HG03342 (cell line): ENCODE data around the gene SMU1.
A peak's percentile ranks its signal among the peaks of the same experiment; 100 is the strongest.

Experiments
- ATAC-seq: cut with Tn5 transposase; IDR thresholded peaks from one replicate; pipeline ENCODE4 v1.9.1; 2021; ENCODE audit warnings: mild to moderate bottlenecking, moderate library complexity; ENCODE audit not compliant: unreplicated experiment

SMU1 gene

DNA sequence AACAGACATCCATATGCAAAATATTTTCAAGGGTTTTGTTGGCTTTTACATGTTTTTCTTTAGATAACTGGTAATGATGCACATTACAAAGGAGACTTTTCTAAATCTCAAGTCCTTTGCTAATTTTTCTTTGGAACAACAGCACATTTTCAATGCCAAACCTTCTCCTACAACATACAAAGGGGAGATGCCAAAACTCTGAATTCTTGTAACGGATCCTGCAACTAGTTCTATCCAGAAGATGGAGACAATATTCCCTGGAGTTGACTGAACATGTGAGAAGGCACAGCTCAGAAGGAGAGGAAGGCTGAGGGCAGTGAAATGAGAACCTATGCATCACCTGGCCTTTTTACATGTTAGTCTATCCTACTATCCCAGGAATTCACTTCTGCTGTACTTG, 30.4 kb downstream of the SMU1 start:
- ATAC-seq, result no peak

DNA sequence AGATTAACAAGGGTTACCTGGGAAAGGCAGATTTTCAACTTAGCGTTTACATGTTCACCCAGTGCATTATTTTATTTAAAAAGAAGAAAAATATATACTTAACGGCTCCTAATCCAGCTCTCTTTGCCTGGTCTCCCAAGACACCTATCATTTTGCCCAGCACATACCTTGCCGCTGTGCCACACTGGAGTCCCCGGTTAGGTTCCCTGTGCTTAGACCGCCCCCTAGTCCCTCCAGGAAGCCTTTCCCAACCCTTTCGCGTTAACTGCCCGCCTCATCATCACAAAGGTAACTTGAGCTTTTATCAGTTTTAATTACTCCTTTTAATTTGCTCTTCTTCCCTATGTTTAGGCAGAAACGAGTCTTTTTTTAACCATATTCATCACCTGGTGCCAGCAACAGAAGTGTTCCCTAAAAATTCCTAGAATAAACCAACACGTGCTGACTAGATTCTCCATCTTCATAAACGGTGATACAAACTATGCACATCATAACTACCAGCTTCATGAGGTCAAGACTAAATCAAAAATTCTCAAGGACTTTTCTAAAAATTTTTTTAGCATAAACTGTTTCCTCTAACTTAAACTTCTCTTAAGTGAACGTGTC, 31.7 kb downstream of the SMU1 start:
- no peak for ATAC-seq

DNA sequence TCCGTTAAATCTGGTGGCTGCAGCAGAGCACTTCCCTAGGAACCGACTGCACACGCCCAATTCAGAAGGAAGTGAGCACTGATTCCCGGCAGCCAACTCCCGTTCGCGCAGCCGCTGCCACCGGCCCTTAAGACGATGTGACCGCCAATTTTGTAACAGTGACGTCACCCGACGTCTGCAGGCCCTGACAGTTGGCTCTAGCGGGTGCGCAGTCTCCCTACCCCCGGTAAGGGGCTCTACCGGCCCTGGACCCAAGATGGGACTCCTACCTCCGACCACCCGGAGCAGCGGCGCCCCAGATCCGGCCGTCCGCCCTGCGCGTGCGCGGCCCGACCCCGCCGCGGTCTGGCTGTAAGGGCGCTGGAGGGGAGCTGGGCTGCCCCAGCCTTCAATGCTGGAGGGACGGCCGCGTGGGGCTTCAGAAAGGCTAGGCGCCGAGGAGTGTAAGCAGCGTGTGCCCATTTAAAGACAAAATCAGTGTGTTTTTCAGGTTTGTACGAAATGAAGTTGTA, 32.3 kb downstream of the SMU1 start:
- peak; percentile 84 for ATAC-seq

DNA sequence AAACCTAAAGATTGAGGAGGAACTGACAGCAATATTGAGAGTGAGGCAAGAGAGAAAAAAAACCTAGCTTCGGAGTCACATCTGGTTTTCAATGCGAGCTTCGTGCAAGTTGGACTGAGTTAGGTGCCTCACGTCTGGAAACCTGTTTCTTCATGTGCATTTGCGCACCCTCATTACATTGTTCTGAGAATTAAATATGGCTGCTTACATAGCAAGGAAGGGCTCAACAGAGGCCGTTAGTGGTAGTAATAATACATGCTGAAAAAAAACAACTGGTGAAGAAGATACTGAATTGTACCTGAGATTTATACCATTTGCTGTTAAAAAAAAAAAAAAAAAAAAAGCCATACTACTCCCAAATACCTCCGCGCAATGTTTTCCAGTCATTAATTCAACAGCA, 32.8 kb downstream of the SMU1 start:
- ATAC-seq, result no peak

DNA sequence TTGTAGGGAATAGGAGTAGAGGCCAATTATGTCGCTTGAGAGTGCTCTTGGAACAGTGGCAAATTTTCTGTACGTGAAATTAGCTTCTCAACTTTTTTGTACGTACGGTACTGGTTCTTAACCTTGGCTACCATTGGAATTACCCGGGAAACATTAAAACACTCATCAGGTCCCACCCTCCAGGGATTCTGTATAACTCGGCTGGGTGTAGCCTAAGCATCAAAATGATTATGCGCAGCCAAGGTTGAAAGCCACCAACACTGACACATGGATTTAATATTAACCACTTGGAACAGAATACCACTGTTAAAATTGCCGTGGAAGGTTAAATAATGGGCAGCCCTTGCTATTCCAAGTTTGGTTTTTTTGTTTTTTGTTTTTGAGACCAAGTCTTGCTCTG, 34.0 kb downstream of the SMU1 start:
- no peak for ATAC-seq

DNA sequence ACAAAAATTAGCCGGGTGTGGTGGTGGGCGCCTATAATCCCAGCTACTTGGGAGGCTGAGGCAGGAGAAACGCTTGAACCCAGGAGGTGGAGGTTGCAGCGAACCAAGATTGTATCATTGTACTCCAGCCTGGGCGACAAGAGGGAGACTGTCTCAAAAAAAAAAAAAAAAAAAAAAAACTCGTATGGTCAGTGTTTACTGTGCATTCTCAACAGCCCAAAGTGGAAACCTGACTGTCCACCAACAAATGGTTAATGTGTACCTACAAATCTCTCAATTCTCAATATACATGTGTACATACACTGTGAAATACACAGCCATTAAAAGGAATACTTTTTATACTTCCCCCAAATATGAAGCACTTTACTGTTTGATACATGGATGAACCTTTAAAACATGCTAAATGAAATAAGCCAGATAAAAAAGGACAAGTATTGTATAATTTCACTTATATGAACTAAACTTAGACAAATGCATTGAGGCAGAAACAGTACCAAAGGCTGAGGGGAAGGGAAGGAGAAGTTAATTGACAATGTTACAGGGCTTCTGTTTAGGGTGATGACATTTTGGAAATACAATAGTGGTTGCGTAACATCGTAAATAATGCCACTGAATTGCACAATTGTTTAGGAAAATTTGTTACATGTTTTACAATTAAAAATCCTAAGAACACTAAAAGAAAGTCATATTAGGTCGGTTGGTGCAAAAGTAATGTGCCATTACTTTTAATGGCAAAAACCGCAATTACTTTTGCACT, 34.9 kb downstream of the SMU1 start:
- no peak for ATAC-seq

DNA sequence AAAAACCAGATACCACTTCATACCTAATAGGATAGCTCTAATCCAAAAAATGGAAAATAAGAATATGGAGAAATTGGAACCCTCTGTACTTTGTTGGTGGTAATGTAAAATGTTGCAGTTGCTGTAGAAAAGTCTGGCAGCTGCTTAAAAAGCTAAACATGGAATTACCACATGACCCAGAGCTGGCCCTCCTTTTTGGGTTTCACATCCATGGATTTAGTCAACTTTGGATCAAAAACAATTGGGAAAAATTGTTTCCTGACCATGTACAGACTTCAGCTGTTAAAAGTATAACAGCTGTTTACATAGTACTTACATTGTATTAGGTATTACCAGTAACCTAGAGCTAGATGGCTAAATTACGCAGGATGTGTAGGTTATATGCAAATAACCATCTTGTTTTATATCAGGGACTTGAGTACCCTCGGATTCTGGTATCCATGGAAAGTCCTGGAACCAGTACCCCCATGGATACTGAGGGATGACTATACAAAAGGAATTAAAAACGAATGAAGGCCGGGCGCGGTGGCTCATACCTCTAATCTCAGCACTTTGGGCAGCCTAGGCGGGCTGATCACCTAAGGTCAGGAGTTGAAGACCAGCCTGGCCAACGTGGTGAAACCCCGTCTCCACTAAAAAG, 35.6 kb downstream of the SMU1 start:
- ATAC-seq, result no peak

DNA sequence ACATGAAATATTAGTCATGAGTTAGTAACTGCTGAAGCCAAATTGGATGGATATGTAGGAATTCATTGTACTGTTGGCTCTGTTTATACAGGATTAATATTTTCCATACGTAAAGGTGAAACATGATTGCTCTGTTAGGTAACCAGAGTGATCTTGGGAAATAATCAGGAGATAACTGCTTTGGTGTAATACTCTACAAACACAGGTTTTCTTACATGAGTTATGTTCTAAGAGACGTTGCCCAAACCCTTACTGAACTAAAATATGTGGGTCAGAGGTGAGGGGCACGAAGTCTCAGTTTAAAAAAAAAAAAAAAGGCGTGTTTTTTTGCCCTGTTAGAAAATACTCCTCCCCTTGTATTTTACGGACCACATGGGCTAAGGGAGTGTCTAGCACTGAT, 43.6 kb downstream of the SMU1 start:
- no peak for ATAC-seq

DNA sequence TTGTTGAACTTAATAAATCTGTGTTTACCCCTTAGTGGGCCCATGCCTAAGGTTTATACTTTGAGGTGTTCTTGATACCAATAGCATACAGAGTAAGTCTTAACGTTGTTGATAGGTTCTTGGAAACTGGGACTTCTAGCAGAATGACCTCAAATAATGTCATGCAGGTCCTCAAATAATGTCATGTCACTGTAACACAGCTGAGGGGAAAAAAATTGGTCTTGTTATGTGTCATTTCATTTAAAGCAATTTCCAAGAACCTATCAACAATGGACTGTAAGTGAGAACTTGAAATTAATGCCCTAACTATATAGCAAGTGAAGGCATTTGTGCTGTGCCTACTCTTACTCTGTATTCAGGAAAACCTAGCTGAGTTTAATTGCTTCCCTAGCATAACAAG, 44.2 kb downstream of the SMU1 start:
- ATAC-seq, result no peak

DNA sequence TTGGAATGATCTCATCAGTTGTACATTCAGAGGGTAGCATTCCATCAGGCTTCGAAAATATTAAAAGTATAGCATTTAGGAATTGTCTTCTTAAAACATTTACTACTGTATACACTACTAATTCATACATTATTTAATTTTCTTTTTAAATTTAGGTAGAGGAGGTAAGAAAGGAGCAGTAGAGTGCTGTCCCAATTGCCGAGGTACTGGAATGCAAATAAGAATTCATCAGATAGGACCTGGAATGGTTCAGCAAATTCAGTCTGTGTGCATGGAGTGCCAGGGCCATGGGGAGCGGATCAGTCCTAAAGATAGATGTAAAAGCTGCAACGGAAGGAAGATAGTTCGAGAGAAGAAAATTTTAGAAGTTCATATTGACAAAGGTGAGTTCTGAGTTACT, 46.2 kb downstream of the SMU1 start:
- no peak for ATAC-seq

DNA sequence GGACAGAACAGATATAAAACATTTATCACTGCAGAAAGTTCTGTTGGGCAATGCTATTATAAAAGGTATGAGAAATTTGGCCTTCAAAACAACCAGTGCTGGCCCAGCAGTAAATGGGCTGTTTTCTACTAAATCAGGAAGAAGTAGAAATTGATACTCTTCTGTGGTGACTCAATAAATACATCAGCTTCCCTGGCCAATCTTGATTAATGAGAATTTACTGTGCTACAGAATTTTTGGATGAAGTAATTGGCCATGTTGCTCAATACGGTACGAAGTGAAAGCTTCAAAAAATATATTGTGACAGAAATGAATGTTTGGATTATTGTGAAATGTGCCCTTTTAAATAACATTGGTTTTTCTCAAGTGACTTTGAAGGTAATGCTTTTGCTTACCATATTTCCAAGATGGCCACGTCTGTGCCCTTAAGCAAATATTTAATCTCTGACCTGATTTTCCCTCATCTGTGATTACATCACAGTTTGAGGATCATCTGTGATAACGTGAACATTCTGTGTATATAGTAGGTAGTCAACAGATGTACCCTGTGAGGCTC, 47.2 kb downstream of the SMU1 start:
- no peak for ATAC-seq

DNA sequence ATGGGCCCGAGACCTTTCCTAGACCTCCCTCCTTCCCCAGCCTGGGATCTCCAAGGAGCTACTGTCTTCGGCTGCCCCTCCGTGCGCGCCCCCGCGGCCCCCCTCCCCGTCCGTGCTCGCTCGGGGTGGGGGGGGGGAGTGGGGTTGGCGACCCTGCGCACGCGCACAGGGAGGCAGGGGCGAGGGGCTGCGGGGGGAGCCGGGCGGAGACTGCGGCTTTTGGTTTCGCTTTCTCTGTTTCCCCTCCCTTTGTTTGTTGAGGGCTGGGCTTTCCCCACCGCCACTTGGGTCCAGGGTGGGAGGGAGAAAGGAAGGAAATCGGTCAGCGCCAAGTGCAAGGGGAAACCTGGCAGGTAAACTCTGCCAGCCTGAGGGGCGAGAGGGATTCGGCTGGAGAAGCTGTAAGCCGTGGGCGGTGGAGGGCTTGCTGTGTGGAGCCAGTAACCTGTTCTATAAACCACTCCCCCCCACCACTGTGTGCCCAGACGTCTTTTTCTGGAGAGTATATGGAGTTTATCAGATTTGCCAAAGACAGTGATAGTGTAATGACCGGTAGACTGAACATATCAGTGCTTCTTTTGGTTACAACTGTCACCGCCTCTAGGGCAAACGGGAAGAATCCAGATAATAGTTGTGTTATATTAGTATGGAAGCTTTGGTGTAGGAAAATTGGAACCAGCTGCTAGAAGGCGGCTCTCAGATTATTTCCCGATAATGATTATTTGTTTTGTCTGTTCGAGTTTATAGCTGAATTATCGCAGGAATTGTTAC, 50.7 kb downstream of the SMU1 start:
- peak; percentile 29 for ATAC-seq

DNA sequence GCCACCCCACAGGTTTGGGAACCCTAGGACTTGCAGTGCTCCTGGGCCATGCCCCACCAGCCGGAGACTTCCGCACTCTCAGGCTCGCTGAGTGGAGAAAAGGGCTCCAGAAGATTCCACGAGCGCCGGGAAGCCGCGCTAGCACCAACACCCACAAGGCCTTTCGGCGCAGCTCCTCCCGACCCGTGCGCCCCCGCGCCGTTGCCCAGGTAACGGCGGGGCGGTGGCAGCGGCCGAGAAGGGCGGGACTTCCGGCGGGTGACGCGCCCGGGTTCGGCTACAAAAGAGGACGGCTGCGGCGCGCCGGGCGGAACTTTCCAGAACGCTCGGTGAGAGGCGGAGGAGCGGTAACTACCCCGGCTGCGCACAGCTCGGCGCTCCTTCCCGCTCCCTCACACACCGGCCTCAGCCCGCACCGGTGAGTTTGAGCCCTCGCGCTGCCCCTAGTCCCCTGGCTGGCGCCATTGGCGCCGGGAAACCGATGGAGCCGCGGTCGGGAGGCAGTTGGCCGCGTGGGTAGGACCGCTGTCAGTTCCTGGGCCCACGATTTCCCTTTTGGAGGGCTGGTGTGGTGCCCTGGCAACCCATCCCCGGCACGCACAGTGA, 51.4 kb downstream of the SMU1 start, which contains the start of gene DNAJA1:
Gene DNAJA1 (plus strand): TSS at position 308 of the 606 bp plus-strand sequence. CDS start 1,212 bp downstream, outside the sequence.
- peak; percentile 90 for ATAC-seq

DNA sequence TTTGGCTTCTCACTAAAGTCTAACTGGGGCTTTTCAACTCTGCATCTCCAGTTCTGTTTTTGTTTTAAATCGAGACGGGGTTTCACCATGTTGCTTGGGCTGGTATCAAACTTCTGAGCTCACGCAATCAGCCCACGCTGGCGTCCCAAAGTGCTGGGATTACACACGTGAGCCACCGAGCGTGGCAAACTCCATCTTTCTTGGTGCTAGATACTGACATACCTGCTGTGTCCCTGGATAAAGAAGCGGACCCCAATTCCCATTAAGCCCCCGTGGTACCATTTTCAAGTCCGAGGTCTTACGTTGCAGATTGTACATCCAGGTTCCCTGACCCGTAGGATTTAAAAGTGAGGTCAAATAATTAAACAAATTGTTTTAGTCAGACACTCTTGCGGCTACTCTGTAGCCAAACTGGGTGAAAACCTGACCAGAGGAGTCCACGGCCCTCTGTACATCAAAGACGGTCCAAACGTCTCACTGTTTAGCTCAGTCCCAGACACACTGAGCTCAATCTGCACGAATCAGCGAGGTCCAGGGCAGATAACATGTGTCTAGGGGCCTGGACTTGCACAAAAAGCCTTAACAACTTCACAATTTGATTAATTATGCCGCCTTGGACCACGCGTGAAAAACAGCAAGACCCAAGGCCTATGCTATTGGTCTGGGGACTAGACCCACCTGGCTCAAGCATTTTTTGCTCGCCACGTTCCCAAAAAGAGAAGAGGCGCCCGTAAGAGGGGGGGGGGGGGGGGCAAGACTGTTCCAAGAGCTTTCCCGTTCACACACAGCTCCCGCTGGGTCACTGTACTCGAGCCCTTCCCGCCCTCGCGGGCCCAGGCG, 52.1 kb downstream of the SMU1 start:
- no peak for ATAC-seq

DNA sequence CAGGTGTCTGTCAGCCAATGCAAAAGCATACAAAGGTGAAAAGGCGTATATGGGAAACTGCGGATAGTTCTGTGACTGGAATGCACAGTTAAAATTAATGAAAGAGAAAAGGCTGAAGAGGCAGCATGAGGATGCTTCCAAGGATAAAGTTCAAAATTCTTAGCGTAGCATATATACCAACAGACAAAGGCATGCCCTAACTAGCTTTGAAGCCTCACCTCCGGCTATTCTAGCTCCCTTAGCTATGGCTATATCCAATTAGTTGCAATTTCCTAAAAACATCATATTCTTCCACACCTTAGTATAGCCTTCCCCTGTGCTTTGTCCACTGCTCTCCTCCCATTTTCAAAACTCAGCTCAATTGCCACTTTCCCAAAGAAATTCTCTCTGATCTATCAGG, 52.8 kb downstream of the SMU1 start:
- ATAC-seq, result no peak

DNA sequence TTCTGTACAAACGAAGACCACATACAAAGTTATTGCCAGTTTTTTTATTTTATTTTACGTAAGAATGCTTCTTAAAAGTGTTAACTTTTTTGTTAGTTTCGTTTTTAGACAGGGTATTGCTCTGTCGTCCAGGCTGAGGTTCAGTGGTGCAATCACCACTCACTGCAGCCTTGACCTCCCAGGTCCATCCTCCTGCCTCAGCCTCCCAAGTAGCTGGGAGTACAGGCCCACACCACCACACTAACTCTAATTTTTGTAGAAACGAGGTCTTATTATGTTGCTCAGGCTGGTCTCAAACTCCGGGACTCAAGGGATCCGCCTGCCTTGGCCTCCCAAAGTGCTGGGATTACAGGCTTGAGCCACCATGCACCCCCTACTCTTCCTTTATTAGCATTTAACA, 53.7 kb downstream of the SMU1 start:
- no peak for ATAC-seq

DNA sequence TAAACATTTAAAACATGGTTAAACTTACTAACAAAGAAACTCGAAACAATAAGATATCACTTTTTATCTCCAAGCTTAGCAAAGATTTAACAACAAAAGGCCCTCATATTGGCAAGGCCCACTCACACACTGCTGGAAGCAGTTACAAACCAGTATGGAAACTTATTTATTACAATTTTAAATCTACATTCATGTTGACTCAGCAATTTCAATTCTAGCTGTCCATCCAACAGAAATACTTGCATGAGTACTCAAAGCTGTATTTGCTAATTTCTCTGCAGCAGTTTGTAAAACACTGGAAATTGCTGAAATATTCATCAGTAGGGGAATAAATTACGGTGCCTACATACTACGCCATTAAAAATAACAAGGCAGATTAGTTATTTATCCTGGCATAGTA, 54.2 kb downstream of the SMU1 start:
- ATAC-seq, result no peak

DNA sequence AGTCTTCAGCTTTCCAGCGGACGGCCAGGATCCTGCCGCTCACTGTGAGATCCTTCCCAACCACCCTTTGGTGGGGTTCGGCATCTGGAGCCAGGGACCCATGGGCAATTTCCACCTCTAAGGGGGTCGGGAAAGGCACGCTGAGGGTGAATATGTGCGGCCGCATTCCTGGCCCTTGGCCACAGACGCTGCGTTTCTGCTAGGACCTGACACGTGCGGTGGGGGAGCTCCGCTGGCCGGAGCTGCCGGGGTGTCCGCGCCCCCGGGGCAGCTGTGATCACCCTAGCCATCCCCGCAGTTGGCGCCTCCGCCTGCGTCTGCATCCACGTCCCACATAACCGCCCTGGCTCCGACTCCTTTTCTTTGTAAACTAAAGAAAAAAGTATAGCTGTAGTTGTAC, 56.7 kb downstream of the SMU1 start:
- ATAC-seq, result no peak

DNA sequence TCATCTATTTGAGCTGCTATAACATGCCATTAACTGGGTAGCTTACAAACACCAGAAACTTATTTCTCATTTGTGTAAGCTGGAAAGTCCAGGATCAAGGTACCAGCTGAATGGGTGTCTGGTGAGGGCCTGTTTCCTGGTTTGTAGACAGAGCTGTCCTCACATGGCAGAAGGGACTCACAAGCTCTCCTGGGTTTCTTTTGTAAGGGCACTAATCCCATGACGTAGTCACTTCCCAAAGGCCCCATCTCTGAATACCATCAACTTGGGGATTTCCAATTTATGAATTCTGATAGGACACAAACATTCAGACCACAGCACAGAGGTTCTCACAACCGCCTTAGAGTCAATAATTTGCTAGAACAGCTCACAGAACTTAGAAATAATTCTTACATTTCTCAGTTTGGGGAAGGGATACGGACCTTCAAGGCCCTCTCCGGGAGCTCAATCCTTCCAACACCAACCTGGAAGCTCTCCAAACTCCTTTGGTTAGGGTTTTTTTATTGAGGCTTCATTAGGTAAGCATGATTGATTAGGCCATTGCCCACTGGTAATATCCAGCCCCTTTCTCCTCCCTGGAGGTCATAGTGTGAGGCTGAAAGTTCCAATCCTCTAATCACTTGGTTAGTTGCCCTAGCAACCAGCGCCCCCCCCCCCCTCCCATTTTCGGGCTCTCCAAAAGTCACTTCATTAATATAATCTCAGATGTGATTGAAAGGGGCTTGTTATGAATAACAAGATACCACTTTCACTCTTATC, 59.0 kb downstream of the SMU1 start:
- ATAC-seq, result no peak
